ENCODE results near the gene PLEKHN1.
"Not testable (repeated sequence)": the region's sequence is repeated elsewhere in the genome, so short reads cannot be mapped to it uniquely, and the experiment has no call there.

The PLEKHN1 gene

DNA sequence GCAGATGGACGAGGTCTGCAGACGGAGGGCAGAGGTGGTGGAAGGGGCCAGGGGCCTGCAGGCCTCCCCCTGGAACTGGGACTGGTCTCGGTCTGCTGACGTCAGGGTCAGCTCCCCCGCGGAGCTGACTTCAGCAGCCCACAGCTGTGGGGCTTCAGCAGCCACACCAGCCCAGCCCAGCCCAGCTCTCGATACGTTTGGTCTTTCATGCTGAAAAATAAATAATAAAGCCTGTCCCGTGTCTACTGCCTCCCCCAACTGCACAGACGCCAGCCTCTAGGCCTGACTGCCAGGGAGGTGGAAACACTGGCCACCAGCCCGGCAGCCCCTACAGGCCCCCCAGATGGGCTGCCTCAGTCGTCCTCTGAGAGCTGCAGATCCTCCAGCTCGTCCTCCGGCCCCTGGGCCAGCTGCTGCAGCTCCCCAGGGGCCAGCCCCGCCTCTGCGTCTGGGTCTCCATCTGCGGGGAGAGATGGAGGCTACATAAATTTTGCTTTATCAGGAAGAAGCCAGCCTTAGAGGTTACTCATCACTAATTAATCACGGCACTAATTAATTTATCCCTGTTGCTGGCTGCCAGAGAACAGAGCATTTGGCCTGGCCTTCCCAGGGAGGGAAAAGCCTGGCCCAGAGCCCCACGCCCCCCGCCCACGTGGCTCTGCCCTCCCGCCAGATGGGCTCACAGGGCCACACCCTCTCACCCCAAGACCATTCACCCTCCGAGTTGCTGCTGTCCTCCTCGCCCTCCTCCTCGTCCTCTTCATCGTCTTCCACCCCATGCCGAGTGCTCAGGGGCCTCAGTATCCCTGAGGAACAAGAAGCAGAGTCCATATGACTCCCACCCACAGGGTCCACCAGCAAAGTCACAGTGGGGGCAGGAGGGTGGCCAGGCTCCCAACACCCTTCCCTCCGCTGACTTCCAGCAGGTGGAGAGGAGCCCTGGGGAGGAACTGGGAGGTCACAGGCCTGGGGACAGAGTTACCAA lies 21.6 kb upstream of the PLEKHN1 start:
- Histone ChIP-seq H3K4me1 (ENCODE audit: control insufficient read depth, insufficient read depth, low read length) (peaks cover 39% of the 10 kb centered on the region), H3K27ac (ENCODE audit: low read length) (no peak overlapping the region), H3K36me3 (ENCODE audit: control insufficient read depth in 2 of 2, insufficient read depth in 2 of 2, low read length in 2 of 2) (peaks cover 17 to 18% of the 10 kb centered on the region in 2 donors)

DNA sequence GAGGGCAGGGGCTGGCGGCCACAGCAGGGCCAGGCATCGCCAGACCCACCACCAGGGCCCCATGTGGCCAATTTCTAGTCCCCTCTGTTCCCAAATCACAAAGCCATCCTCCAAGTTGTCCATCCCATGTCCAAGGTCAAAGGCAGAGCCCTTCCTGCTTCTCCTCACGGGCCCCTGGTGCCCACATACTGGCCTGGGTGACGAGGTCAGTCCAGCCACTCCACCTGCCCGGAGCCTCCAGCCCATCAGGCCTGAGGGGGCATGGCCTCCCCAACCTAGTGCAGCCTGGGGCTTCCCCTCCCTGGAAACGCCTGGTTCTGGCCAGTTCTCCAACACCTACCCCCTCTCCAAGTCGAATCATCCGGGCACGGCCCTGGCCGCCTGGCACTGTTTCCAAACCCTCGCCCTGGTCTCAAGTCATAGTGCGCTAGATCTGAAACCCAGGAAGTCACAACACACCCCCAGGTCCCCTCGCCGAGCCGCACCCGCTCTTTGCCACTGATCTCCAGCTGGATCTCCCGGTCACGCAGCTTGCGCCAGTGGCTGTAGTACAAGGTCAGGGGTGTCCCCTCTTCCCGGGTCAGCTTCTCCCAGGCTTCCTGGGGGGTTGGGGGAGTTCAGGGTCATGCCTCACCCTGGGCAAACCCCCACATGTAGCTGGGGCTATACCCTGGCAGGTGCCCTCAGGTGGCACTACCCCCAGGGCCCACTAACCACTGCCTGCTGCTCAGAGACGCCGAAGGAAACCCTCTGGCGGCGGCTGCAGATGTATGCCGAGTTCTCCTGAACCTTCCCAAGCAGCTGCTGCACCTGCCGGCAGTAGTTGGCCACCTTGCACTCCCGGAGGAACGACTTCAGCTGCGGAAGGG lies 20.4 kb upstream of the PLEKHN1 start:
- peaks cover 28 to 29% of the 10 kb centered on the region in 2 donors for H3K36me3 ChIP-seq (ENCODE audit: control insufficient read depth in 2 of 2, insufficient read depth in 2 of 2, low read length in 2 of 2)
- H3K27ac ChIP-seq (ENCODE audit: low read length): no peak overlapping the region
- H3K9ac ChIP-seq (ENCODE audit: low read length in 2 of 2): no peak overlapping the region
- H3K4me3 ChIP-seq (ENCODE audit: low read length in 2 of 2): no peak overlapping the region
- peaks cover 26% of the 10 kb centered on the region for H3K4me1 ChIP-seq (ENCODE audit: control insufficient read depth, insufficient read depth, low read length)
- H3K27me3 ChIP-seq (ENCODE audit: control insufficient read depth in 1 of 2, insufficient read depth in 2 of 2, low read length in 2 of 2): peaks cover 8 to 25% of the 10 kb centered on the region in 2 donors
- H3K9me3 ChIP-seq (ENCODE audit: control insufficient read depth in 2 of 2, low read length in 2 of 2): no peaks in the 10 kb centered on the region

More for the DNA sequence above, 21.6 kb upstream of the PLEKHN1 start:
- no peaks in the 10 kb centered on the region for H3K9me3 ChIP-seq (ENCODE audit: control insufficient read depth in 2 of 2, low read length in 2 of 2)
- H3K9ac ChIP-seq (ENCODE audit: low read length in 2 of 2): no peak overlapping the region
- H3K27me3 ChIP-seq (ENCODE audit: control insufficient read depth in 1 of 2, insufficient read depth in 2 of 2, low read length in 2 of 2): peaks cover 15 to 35% of the 10 kb centered on the region in 2 donors
- no peak overlapping the region for H3K4me3 ChIP-seq (ENCODE audit: low read length in 2 of 2)

- H3K9me3 ChIP-seq (ENCODE audit: control insufficient read depth in 2 of 2, low read length in 2 of 2); H3K4me3 ChIP-seq (ENCODE audit: low read length in 2 of 2); H3K9ac ChIP-seq (ENCODE audit: low read length in 2 of 2); H3K27ac ChIP-seq (ENCODE audit: low read length): not testable (repeated sequence)
- H3K27me3 ChIP-seq (ENCODE audit: control insufficient read depth in 1 of 2, insufficient read depth in 2 of 2, low read length in 2 of 2): peaks cover 6 to 16% of the 10 kb centered on the region in 2 donors
- H3K4me1 ChIP-seq (ENCODE audit: control insufficient read depth, insufficient read depth, low read length): peaks cover 20% of the 10 kb centered on the region
- H3K36me3 ChIP-seq (ENCODE audit: control insufficient read depth in 2 of 2, insufficient read depth in 2 of 2, low read length in 2 of 2): peaks cover 33 to 37% of the 10 kb centered on the region in 2 donors
These were observed 19.5 kb upstream of the PLEKHN1 start for GRCh38 chr1:946811-947210.

DNA sequence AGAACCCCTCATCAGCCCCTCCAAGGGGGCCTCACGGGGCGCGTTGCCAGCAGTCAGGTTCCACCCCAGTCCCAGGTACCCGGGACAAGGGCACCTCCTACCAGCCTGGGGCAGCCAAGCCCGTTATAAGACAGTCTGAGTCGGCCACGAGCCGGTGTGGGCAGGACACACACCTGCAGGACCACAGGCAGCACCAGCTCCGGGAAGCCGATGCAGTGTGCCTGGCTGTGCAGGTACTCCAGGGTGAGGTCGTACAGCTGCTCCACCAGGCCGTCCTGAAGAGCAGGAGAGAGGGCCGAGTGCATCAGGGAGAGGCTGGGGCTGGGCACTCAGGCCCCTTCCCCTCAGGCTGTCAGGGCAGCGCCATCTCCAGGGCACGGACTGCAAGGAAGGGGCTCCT lies 18.3 kb upstream of the PLEKHN1 start:
- Histone ChIP-seq H3K4me3 (ENCODE audit: low read length in 2 of 2) (no peak overlapping the region), H3K27ac (ENCODE audit: low read length) (no peak overlapping the region), H3K9me3 (ENCODE audit: control insufficient read depth in 2 of 2, low read length in 2 of 2) (no peaks in the 10 kb centered on the region), H3K27me3 (ENCODE audit: control insufficient read depth in 1 of 2, insufficient read depth in 2 of 2, low read length in 2 of 2) (peaks cover 2 to 5% of the 10 kb centered on the region in 2 donors), H3K9ac (ENCODE audit: low read length in 2 of 2) (no peak overlapping the region), H3K4me1 (ENCODE audit: control insufficient read depth, insufficient read depth, low read length) (peaks cover 11% of the 10 kb centered on the region), H3K36me3 (ENCODE audit: control insufficient read depth in 2 of 2, insufficient read depth in 2 of 2, low read length in 2 of 2) (peaks cover 39 to 43% of the 10 kb centered on the region in 2 donors)

- no peak overlapping the region for H3K4me3 ChIP-seq (ENCODE audit: low read length in 2 of 2)
- H3K36me3 ChIP-seq (ENCODE audit: control insufficient read depth in 2 of 2, insufficient read depth in 2 of 2, low read length in 2 of 2): peaks cover 53 to 61% of the 10 kb centered on the region in 2 donors
- H3K27me3 ChIP-seq (ENCODE audit: control insufficient read depth in 1 of 2, insufficient read depth in 2 of 2, low read length in 2 of 2): no peaks in the 10 kb centered on the region
- H3K27ac ChIP-seq (ENCODE audit: low read length): no peak overlapping the region
- H3K9ac ChIP-seq (ENCODE audit: low read length in 2 of 2): no peak overlapping the region
- peaks cover 4% of the 10 kb centered on the region for H3K4me1 ChIP-seq (ENCODE audit: control insufficient read depth, insufficient read depth, low read length)
- no peaks in the 10 kb centered on the region for H3K9me3 ChIP-seq (ENCODE audit: control insufficient read depth in 2 of 2, low read length in 2 of 2)
These were observed 16.0 kb upstream of the PLEKHN1 start for GRCh38 chr1:950268-950667.

GRCh38 chr1:950881-951280 lies 15.4 kb upstream of the PLEKHN1 start:
- Histone ChIP-seq H3K36me3 (ENCODE audit: control insufficient read depth in 2 of 2, insufficient read depth in 2 of 2, low read length in 2 of 2) (peaks cover 59 to 66% of the 10 kb centered on the region in 2 donors), H3K27me3 (ENCODE audit: control insufficient read depth in 1 of 2, insufficient read depth in 2 of 2, low read length in 2 of 2) (no peaks in the 10 kb centered on the region), H3K4me1 (ENCODE audit: control insufficient read depth, insufficient read depth, low read length) (peaks cover 4% of the 10 kb centered on the region), H3K4me3 (ENCODE audit: low read length in 2 of 2) (no peak overlapping the region), H3K9me3 (ENCODE audit: control insufficient read depth in 2 of 2, low read length in 2 of 2) (no peaks in the 10 kb centered on the region), H3K9ac (ENCODE audit: low read length in 2 of 2) (no peak overlapping the region), H3K27ac (ENCODE audit: low read length) (no peak overlapping the region)

GRCh38 chr1:951364-951763 lies 14.9 kb upstream of the PLEKHN1 start:
- no peak overlapping the region for H3K27ac ChIP-seq (ENCODE audit: low read length)
- H3K4me1 ChIP-seq (ENCODE audit: control insufficient read depth, insufficient read depth, low read length): peaks cover 4% of the 10 kb centered on the region
- no peak overlapping the region for H3K9ac ChIP-seq (ENCODE audit: low read length in 2 of 2)
- H3K4me3 ChIP-seq (ENCODE audit: low read length in 2 of 2): no peak overlapping the region
- H3K27me3 ChIP-seq (ENCODE audit: control insufficient read depth in 1 of 2, insufficient read depth in 2 of 2, low read length in 2 of 2): no peaks in the 10 kb centered on the region
- H3K9me3 ChIP-seq (ENCODE audit: control insufficient read depth in 2 of 2, low read length in 2 of 2): no peaks in the 10 kb centered on the region
- peaks cover 60 to 70% of the 10 kb centered on the region in 2 donors for H3K36me3 ChIP-seq (ENCODE audit: control insufficient read depth in 2 of 2, insufficient read depth in 2 of 2, low read length in 2 of 2)

GRCh38 chr1:952201-952600 lies 14.1 kb upstream of the PLEKHN1 start:
- H3K4me3 ChIP-seq (ENCODE audit: low read length in 2 of 2): no peak overlapping the region
- no peaks in the 10 kb centered on the region for H3K27me3 ChIP-seq (ENCODE audit: control insufficient read depth in 1 of 2, insufficient read depth in 2 of 2, low read length in 2 of 2)
- peaks cover 58 to 72% of the 10 kb centered on the region in 2 donors for H3K36me3 ChIP-seq (ENCODE audit: control insufficient read depth in 2 of 2, insufficient read depth in 2 of 2, low read length in 2 of 2)
- no peaks in the 10 kb centered on the region for H3K9me3 ChIP-seq (ENCODE audit: control insufficient read depth in 2 of 2, low read length in 2 of 2)
- no peak overlapping the region for H3K27ac ChIP-seq (ENCODE audit: low read length)
- no peak overlapping the region for H3K9ac ChIP-seq (ENCODE audit: low read length in 2 of 2)
- H3K4me1 ChIP-seq (ENCODE audit: control insufficient read depth, insufficient read depth, low read length): peaks cover 8% of the 10 kb centered on the region

- Histone ChIP-seq H3K36me3 (ENCODE audit: control insufficient read depth in 2 of 2, insufficient read depth in 2 of 2, low read length in 2 of 2) (peaks cover 56 to 68% of the 10 kb centered on the region in 2 donors), H3K9me3 (ENCODE audit: control insufficient read depth in 2 of 2, low read length in 2 of 2) (no peaks in the 10 kb centered on the region), H3K9ac (ENCODE audit: low read length in 2 of 2) (no peak overlapping the region), H3K27me3 (ENCODE audit: control insufficient read depth in 1 of 2, insufficient read depth in 2 of 2, low read length in 2 of 2) (no peaks in the 10 kb centered on the region), H3K27ac (ENCODE audit: low read length) (no peak overlapping the region), H3K4me1 (ENCODE audit: control insufficient read depth, insufficient read depth, low read length) (peaks cover 12% of the 10 kb centered on the region), H3K4me3 (ENCODE audit: low read length in 2 of 2) (no peak overlapping the region)
These were observed 13.7 kb upstream of the PLEKHN1 start for GRCh38 chr1:952603-953002.

- Histone ChIP-seq H3K4me3 (ENCODE audit: low read length in 2 of 2) (no peak overlapping the region), H3K36me3 (ENCODE audit: control insufficient read depth in 2 of 2, insufficient read depth in 2 of 2, low read length in 2 of 2) (peaks cover 52 to 64% of the 10 kb centered on the region in 2 donors), H3K4me1 (ENCODE audit: control insufficient read depth, insufficient read depth, low read length) (peaks cover 23% of the 10 kb centered on the region), H3K27me3 (ENCODE audit: control insufficient read depth in 1 of 2, insufficient read depth in 2 of 2, low read length in 2 of 2) (no peaks in the 10 kb centered on the region), H3K9ac (ENCODE audit: low read length in 2 of 2) (no peak overlapping the region), H3K27ac (ENCODE audit: low read length) (no peak overlapping the region), H3K9me3 (ENCODE audit: control insufficient read depth in 2 of 2, low read length in 2 of 2) (no peaks in the 10 kb centered on the region)
These were observed 12.6 kb upstream of the PLEKHN1 start for GRCh38 chr1:953524-954320.
